Kidney (tissue), 14 donors: ENCODE data around the gene UBAC2. TPM values are rescaled to one million over a fixed set of nuclear protein-coding genes. Genes with fewer than 3 reads are reported as not detected.

Experiments
- DNase-seq, 5 donors: peaks; one replicate each; pipeline ENCODE4 v3.0.0-alpha.2; 2013 to 2020
- FAIRE-seq: peaks from 2 replicates; lab custom pipeline; 2012; peaks lifted over from hg19 to GRCh38; lab: Jason Lieb, UNC
- H3K27ac ChIP-seq, 2 donors: one replicate each; pipeline ENCODE4 v1.7.0; 2013; ENCODE audit warnings: low read depth in 2 of 2, low read length in 2 of 2, inconsistent platforms in 1 of 2
- H3K27me3 ChIP-seq: one replicate; pipeline ENCODE4 v1.7.1; 2013; ENCODE audit warnings: low read length, inconsistent platforms; ENCODE audit not compliant: control insufficient read depth, insufficient read depth
- H3K36me3 ChIP-seq, 3 donors: one replicate each; pipeline versions ENCODE4 v1.7.0 to v1.7.1; 2013; ENCODE audit warnings: low read length in 3 of 3, control low read depth in 1 of 3, inconsistent platforms in 1 of 3; ENCODE audit not compliant: insufficient read depth in 3 of 3, control insufficient read depth in 2 of 3
- H3K4me1 ChIP-seq, 3 donors: one replicate each; pipeline versions ENCODE4 v1.7.0 to v1.7.1; 2013; ENCODE audit warnings: low read length in 3 of 3, inconsistent platforms in 1 of 3, low read depth in 1 of 3; ENCODE audit not compliant: control insufficient read depth in 2 of 3, insufficient read depth in 2 of 3
- H3K4me3 ChIP-seq, 3 donors: one replicate each; pipeline versions ENCODE4 v1.7.0 to v1.8.1; 2013; ENCODE audit warnings: low read length in 3 of 3, control low read depth in 1 of 3, inconsistent platforms in 1 of 3
- H3K9ac ChIP-seq, 3 donors: one replicate each; pipeline versions ENCODE4 v1.7.0 to v1.7.1; 2013; ENCODE audit warnings: low read length in 3 of 3, control low read depth in 1 of 3, inconsistent platforms in 1 of 3
- H3K9me3 ChIP-seq, 3 donors: one replicate each; pipeline versions ENCODE4 v1.7.0 to v1.7.1; 2013; ENCODE audit warnings: low read length in 3 of 3, control low read depth in 1 of 3, inconsistent platforms in 1 of 3; ENCODE audit not compliant: control insufficient read depth in 2 of 3, insufficient read depth in 1 of 3
- intact Hi-C: fragments of 100-400 bp; cut with DNase I; formaldehyde crosslinking; loops from one replicate; pipeline ENCODE4 v1.11.1; 2022
- polyA plus RNA-seq: library from polyadenylated mRNA; stranded (reverse); fragments of 350-450 nt; fragmentation: Illumina TruSeq; extraction: RNeasy Lipid Tissue Mini Kit (QIAGEN cat#74804); gene quantifications from one replicate; pipeline ENCODE4 v1.2.3, GENCODE V29; 2014; ENCODE audit warnings: low read depth, low replicate concordance; ENCODE audit not compliant: insufficient read depth
- total RNA-seq: library from RNA; stranded (reverse); fragmentation: NEBNext Ultra II Directional; extraction: Animal tissue kit (Norgen Biotek cat#: 25700); gene quantifications from one replicate; pipeline ENCODE4 v1.2.1, GENCODE V29; 2021
- TF ChIP-seq, protein P1 (sequence below): IDR thresholded peaks from 3 replicates; pipeline ENCODE4 v1.5.1; 2012; ENCODE audit warnings: mild to moderate bottlenecking, moderate library complexity, borderline replicate concordance; ENCODE audit not compliant: insufficient read depth; ENCODE audit errors: extremely low read depth
- donor health status: control.
- donor health status: control.
- donor health status: control.
- donor health status: control.
- donor health status: control.
- donor health status: DM: yes; HTN: yes; CAD: no.
- donor health status: Normal renal cell carcinoma (clear cell type).

The UBAC2 gene
- total and polyA plus RNA-seq, 2 donors from 2014 or later = 61.8 to 77.5 TPM

DNA sequence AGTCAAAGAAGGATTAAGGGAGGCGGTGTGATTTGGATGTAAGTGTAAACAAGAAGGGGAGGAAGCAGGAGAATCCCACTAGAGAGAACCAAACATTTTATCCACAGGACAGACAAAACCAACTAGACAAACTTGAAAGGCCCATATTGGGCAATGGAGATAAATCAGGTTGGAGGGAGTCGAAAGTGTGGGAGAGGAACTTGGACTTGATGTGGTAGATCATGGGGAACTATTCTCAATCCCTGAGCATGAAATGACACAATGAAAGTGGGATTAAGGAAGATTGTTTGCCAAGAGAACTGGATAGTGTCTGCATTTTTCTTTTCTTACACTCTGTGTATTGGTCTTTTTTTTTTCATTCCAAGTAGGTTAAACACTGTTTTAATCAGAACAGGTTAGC lies 88.6 kb downstream of the UBAC2 start:
- intact Hi-C loops = no loop called here
- Histone ChIP-seq H3K4me3 (no peak overlapping the region), H3K9me3 (no peaks in the 10 kb centered on the region), H3K36me3 (no peaks in the 10 kb centered on the region), H3K27ac (no peak overlapping the region), H3K4me1 (peaks cover 0 to 7% (median 0%) of the 10 kb centered on the region in 3 donors), H3K27me3 (no peaks in the 10 kb centered on the region), H3K9ac (no peak overlapping the region)
- DNase-seq (no peak), FAIRE-seq (no peak)
- TF ChIP-seq, protein P1, sequence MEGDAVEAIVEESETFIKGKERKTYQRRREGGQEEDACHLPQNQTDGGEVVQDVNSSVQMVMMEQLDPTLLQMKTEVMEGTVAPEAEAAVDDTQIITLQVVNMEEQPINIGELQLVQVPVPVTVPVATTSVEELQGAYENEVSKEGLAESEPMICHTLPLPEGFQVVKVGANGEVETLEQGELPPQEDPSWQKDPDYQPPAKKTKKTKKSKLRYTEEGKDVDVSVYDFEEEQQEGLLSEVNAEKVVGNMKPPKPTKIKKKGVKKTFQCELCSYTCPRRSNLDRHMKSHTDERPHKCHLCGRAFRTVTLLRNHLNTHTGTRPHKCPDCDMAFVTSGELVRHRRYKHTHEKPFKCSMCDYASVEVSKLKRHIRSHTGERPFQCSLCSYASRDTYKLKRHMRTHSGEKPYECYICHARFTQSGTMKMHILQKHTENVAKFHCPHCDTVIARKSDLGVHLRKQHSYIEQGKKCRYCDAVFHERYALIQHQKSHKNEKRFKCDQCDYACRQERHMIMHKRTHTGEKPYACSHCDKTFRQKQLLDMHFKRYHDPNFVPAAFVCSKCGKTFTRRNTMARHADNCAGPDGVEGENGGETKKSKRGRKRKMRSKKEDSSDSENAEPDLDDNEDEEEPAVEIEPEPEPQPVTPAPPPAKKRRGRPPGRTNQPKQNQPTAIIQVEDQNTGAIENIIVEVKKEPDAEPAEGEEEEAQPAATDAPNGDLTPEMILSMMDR = no peak

DNA sequence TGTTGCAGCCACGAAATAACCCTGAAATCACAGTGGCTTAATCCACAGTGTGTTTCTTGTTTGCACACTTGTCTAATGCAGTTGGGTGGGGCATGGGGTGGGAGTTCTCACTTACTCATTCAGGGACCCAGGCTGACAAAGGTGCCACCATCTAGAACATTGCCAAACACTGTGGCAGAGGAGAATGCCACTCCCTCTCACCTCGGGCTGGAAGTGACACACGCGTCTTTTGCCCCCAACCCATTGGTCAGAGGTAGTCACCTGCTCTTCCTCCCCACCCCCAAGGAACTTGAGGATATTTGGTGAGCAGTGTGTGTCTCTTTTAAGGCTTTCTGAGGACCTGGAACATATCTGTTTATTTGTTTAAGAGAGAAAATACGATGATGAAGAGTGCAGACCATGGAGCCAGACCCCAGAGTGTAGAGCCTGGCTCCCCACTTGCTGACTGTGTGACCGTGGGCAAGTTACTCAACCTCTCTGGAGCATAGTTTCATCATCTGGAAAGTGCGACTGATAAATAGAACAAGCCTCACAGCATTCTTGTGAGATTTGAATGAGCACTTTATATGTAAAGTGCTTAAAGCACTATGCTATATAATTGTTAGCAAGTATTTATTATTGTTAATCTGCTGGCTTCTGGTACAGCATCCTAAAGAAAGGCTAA lies 89.2 kb downstream of the UBAC2 start:
- Histone ChIP-seq H3K9me3 (no peaks in the 10 kb centered on the region), H3K27ac (no peak overlapping the region), H3K9ac (no peak overlapping the region), H3K36me3 (no peaks in the 10 kb centered on the region), H3K4me1 (peaks cover 0 to 7% (median 0%) of the 10 kb centered on the region in 3 donors), H3K4me3 (no peak overlapping the region), H3K27me3 (no peaks in the 10 kb centered on the region)
- DNase-seq (no peak), FAIRE-seq (no peak)
- intact Hi-C loops = no loop called here
- TF ChIP-seq, protein P1 = no peak

DNA sequence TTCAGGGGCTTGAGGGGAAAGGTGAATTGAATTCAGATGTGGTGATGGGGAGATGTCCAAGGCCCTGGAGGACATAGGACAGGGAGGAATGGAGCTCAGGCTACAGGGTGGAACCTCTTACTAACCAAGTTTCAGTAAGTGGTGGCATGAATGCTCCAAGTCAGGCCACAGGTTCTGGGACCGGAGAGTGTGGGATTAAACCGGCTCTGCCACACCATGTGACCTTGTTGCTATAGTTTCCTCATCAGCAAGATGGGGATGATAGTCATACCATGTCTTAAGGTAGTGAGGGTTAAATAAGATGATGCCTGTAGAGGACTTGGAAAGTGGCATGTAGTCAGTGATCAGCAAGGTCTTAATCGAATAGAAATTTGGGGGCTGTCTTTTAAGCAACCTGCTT lies 90.2 kb downstream of the UBAC2 start:
- FAIRE-seq (no peak), DNase-seq (no peak)
- H3K9ac ChIP-seq = no peak overlapping the region
- no peak overlapping the region for H3K27ac ChIP-seq
- H3K4me1 ChIP-seq = peaks cover 0 to 3% (median 0%) of the 10 kb centered on the region in 3 donors
- H3K36me3 ChIP-seq = no peaks in the 10 kb centered on the region
- H3K4me3 ChIP-seq = no peak overlapping the region
- no peaks in the 10 kb centered on the region for H3K27me3 ChIP-seq
- TF ChIP-seq, protein P1 = no peak
- intact Hi-C loops = no loop called here
- no peaks in the 10 kb centered on the region for H3K9me3 ChIP-seq

DNA sequence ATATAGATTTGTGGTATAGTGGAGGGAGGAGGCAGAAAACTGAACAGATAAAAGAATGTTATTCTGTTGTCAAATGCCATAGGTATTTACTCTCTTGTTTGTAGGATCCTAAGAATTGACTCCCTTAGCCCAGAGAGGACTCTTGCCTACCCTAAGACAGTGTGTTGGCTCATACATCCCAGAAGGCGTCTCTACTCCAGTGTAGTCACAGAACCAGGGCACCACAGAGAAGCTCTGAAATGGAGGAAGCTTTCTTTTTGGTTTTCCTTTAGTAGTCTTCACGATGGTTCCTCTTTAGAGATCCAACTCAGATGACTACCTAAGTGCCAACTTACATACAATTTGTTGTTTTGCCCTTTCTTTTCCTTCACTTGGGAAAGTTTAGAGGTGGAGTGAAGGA lies 92.5 kb downstream of the UBAC2 start:
- intact Hi-C loops = no loop called here
- Histone ChIP-seq H3K36me3 (no peaks in the 10 kb centered on the region), H3K9me3 (no peaks in the 10 kb centered on the region), H3K27me3 (no peaks in the 10 kb centered on the region), H3K27ac (no peak overlapping the region), H3K4me1 (no peaks in the 10 kb centered on the region), H3K9ac (no peak overlapping the region), H3K4me3 (no peak overlapping the region)
- no peak for FAIRE-seq
- no peak for DNase-seq
- TF ChIP-seq, protein P1 = no peak
